HG03103 (cell line): ENCODE results near the gene AMD1.
"Not testable (repeated sequence)": the region's sequence is repeated elsewhere in the genome, so short reads cannot be mapped to it uniquely, and the experiment has no call there.

Experiments used
- ATAC-seq: cut with Tn5 transposase; IDR thresholded peaks from one replicate; pipeline ENCODE4 v1.9.1; 2021; ENCODE audit warnings: low read depth; ENCODE audit not compliant: unreplicated experiment

AMD1 gene

DNA sequence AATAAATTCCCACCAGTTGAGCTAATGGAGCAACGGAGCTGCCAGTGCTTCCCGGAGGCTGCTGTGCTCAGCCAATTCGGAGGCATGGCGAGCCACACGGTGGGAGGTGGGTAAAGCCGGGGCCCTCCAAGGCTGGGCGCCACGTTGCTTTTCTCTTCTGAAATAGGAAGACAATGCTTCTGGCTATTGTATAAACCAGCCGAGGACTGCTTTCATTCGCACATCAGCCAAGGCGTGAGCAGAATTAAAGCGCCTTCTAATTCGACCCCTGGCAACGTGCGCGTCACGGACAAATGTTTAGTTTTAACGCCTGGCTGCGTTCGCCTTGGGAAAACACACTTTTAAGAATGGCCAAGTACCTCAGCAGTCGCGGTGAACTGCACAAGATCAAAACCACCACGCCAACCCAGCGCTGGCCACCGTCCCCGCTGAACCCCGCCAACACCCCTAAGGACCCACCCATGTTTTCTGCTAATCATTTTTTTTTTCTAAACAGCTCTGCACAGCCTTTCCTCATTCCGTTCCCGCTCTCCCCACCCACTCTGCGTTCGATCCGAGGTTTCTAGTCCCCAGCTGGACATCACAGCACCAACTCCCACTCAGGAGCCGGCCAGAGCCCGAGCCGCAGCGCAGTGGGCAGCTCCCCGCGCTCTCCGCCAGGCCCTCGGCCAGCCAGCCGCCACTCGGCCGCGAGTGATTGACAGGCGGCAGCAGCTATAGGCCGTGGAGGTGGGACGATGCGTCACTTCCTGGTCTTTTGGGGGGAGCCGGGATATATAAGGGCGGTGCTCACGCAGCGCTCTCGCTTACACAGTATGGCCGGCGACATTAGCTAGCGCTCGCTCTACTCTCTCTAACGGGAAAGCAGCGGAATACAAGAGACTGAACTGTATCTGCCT is at the start of gene AMD1:
AMD1 (plus strand) TSS at position 805 of the 899 bp plus-strand sequence. CDS start 321 bp downstream, outside the sequence.
- ATAC-seq, result peak; percentile 71

DNA sequence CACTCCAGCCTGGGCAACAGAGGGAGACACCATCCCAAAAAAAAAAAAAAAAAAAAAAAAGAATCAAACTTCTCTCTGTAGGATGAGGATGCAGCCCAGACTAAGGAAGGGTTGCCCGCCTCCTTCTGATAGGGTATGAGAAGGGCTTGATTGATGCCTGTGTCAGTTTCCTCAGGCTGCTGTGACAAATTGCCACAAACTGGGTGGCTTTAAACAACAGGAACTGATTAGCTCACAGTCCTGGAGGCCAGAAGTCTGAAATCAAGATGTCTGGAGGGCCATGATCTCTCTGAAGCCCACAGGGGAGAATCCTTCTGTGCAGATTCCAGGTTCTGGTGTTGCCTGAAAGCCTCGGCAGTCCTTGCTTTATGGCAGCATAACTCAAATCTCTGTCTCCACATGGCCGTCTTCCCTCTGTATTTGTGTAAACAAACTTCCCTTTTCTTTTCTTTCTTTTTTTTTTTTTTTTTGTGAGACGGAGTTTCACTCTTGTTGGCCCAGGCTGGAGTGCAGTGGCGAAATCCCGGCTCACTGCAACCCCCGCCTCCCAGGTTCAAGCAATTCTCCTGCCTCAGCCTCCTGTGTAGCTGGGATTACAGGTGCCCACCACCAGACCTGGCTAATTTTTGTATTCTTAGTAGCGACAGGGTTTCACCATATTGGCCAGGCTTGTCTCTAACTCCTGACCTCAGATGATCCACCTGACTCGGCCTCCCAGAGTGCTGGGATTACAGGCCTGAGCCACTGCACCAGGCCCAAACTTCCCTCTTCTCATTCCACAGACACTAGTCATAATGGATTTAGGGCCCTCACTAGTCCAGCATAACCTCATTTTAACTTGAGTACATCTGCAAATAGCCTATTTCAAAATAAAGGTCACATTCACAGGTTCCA is 48.1 kb upstream of the AMD1 start:
- no peak for ATAC-seq

DNA sequence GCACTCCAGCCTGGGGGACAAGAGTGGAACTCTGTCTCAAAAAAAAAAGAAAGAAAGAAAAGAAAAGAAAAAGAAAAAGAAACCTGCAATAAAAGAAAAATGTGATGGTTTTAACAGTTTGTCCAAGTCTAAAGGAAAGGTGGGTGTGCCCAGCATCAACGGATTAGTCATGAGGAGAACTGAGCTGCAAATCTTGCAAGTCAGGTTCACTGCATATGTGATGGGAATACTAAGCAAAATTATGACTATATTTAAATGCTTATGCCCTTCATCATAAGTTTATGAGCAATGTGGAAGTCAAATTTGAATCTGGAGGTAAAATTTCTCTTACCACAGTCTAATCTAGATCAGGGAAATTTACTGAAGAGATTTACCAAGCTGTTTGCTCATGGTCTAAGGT is 46.2 kb upstream of the AMD1 start:
- no peak for ATAC-seq

DNA sequence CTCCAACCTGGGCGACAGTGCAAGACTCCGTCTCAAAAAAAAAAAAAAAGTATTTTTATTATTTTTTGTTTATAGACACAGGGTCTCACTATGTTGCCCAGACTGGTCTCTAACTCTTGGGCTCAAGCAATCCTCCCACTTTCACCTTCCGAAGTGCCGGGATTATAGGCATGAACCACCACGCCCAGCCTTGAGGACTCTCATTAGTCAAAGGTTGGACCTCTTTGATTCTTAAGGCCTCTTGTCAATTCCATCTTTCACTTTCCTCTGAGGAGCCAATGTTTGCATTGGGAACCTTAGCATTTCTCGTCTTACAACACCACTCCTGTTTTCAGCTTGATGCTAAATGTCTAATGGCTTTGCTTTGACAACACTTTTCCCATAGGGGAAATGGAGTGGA is 43.2 kb upstream of the AMD1 start:
- no peak for ATAC-seq

DNA sequence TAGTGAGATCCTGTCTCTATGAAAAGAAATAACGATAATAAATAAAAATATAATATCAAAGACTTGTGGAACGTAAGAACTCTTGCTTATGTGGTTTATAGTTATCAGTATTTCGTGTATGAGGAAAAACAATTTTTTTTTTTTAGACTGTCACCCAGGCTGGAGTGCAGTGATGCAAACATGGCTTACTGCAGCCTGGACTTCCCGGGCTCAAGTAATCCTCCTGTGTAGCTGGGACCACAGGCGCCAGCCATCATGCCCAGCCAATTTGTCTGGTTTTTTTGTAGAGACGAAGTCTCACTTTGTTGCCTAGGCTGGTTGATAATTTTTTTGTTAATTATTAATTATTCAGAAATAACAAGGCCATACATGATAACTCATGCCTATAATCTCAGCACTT is 40.8 kb upstream of the AMD1 start:
- no peak for ATAC-seq

DNA sequence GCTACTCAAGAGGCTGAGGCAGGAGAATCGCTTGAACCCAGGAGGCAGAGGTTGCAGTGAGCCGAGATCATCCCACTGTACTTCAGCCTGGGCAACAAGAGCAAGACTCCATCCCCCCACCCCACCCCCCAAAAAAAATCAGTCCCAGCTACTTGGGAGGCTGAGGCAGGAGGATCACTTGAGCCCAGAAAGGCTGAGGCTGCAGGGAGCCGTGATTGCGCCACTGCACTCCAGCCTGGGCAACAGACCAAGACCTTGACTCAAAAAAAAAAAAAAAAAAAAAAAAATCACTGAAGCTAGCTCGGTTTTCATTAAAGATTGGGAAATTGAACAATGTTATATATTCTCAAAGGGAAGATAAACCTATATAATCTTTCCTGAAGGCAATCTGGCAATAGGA is 38.8 kb upstream of the AMD1 start:
- ATAC-seq, result not testable (repeated sequence)

DNA sequence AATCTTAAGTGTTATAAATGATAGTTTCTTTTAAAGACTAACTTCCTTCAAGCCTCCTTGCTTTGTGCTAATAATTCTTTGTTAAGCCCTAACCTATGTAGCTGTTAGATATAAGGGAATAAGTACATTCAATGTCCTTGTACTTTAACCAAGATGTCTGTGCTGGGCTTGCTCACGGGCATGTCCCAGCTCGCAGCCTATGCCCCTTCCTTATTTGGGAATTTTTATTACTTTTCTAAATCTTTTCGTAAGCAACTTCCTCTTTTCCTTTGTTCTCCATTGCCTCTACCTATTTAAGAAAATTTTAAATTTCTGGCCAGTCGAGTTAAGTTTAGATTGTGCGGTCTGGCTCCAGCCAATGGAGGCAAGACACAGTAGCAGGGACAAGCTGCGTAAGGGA is 33.3 kb upstream of the AMD1 start:
- no peak for ATAC-seq

DNA sequence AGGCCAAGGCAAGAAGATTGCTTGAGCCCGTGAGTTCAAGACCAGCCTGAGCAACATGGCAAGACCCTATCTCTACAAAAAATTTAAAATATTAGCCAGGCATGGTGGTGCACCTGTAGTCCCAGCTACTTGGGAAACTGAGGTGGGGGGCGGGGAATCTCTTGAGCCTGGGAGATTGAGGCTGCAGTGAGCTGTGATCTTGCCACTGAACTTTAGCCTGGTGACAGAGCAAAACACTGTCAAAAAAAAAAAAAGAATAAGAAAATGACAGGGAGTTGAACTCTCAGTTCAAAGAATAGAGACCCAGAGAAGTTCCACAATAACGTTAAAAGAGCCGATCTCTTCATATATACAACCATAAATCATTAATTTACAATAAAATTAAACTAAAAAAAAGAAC is 24.8 kb upstream of the AMD1 start:
- ATAC-seq, result no peak

DNA sequence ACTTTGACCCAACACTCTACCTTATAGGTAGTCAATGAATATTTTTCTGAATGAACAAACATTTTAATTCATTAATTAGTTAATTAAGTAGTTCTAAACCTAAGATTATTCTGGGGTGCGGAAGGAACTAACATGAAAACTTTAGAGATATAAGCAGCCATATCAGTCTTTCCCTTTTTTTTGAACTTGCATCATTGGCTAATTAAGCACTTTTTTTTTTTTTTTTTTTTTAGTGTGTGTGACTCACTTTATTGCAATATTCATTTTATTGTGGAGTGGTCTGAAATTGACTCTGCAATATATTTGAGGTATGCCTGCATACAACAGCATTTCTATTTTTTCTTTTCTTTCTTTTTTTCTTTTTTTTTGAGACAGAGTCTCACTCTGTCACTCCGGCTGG is 21.8 kb upstream of the AMD1 start:
- ATAC-seq, result no peak

DNA sequence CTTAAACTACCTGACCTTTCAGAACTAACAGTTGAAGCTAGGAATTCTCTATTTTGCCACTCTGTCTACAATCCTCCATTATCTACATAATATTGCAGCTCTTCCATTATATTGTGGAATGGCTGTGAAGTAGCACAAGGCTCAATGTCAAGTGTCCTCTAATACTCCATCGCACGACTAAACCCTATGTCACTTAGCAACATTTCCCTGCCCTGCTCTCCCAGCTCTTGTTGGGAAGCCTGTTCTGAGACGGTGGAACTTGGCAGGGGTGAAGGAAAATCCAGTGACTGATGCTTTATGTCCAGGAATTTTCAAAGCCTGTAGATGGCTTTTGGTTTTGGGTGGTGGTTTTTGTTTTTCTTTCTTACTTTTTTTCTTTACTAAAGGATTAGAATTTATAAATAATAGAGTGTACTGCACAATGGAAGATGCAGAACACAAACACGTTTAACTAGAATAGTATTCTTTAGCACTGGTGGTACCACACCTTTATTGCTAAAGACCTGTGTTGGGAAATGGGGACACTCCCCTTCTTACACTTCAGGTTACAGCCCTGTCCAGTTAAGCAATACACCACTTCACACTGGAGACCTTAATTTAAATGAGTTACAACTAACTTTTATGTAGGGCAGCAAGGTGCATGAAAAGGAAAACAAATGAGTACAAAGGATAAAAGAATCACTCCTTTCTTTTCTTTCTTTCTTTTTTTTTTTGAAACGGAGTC is 20.7 kb upstream of the AMD1 start:
- ATAC-seq, result no peak

DNA sequence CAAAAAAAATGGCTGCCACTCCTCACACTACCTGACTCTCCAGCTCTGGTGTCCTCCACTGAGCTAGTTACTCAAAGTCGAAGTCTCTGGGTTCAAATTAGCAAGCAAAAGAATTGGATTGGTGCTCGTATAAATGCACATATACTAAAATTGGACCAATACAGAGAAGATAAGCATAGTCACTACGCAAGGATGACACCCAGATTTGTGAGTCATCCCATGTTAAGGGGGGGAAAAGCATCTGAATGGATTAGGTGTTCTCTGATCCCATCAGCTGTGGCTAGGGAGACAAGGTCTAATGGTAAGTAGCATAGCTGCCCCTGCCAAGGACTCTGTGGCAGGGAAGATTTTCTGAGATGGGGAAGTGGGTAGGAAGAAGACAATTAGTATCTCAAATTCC is 18.3 kb upstream of the AMD1 start:
- no peak for ATAC-seq

DNA sequence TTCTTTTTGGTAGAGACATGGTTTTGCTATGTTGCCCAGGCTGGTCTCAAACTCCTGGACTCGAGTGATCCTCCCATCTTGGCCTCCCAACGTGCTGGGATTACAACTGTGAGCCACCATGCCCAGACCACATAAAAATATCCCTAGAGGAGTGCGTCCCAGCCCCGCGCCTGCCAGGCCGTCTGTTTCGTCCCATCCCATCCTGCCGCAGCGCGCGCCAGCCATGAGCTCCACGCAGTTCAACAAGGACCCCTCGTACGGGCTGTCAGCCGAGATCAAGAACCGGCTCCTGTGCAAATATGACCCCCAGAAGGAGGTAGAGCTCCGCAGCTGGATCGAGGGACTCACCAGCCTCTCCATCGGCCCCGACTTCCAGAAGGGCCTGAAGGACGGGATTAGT is 16.6 kb upstream of the AMD1 start:
- ATAC-seq, result no peak

DNA sequence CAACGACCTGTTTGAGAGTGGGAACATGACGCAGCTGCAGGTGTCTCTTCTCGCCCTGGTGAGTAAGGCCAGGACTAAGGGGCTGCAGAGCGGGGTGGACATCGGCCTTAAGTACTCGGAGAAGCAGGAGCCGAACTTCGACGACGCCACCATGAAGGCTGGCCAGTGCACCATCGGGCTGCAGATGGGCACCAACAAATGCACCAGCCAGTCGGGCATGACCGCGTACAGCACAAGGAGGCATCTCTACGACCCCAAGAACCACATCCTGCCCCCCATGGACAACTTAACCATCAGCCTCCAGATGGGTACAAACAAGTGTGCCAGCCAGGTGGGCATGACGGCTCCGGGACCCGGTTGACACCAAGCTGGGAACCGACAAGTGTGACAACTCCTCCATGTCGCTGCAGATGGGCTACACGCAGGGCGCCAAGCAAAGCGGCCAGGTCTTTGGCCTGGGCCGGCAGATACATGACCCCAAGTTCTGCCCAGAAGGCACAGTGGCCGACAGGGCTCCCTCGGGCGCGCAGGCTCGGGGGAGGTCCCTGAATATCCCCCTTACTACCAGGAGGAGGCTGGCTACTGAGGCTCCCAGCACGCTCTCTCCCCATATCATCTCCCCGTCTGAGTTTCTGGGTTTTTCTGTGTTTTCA is 15.9 kb upstream of the AMD1 start:
- no peak for ATAC-seq

DNA sequence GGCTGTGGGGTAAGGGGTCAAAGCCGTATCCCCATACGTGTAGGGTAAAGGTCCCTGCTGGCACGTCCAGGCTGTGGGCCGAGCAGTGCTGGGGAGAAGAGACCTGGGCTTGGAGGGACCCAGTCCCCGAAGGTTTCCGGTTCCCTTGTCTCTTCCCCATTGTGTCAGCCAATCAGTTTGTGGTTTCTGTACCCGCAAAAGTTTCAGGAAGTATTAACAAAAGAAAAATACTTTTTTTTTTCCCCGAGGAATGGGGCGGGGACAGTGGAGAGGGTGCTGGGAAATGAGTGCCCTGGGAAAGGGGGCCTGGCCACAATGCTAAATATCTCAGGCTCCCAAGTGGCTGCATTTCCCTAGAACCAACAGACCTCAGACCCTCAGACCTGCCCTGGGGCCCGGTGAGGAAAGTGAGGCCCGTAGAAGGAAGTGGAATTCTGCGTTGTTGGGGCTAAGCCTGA is 15.2 kb upstream of the AMD1 start:
- no peak for ATAC-seq

DNA sequence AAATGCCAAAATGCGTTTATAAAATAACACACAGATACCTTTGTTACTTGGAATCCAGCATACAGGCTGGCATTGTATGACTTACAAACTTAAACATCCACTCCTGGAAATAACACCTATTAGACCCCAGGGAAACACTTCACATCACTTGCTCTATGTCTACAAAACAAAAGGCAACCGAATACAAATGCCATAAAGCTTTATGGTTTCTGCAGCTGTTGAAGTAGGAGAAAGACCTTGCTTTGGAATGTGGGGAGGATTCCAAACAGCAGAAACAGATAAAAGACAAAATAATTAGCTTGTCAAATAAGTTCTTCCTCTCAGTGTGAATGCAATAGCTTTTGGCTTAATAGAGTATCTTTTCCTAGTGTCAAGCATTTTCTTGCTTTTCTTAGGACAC is 9.8 kb upstream of the AMD1 start:
- ATAC-seq, result no peak

DNA sequence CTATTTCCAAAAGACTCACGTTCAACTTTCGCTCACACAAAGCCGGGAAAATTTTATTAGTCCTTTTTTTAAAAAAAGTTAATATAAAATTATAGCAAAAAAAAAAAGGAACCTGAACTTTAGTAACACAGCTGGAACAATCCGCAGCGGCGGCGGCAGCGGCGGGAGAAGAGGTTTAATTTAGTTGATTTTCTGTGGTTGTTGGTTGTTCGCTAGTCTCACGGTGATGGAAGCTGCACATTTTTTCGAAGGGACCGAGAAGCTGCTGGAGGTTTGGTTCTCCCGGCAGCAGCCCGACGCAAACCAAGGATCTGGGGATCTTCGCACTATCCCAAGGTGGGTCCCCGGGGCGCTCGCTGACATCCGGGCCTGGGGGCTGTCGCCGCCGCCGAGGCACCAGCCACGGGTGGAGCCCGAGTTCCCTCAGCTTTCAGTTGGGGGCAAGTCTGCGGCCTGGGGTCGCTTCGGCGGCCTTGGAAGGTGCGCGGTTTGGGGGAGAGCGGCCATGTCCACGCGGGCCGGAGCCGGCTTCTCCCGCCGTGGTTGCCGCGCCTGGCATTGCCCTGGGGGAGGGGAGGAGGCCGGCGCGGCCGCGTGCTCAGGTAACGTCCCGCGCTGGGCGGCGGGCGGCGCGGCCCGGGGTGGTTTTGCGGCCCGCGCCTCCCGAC is 429 bp downstream of the AMD1 start:
- no peak for ATAC-seq

DNA sequence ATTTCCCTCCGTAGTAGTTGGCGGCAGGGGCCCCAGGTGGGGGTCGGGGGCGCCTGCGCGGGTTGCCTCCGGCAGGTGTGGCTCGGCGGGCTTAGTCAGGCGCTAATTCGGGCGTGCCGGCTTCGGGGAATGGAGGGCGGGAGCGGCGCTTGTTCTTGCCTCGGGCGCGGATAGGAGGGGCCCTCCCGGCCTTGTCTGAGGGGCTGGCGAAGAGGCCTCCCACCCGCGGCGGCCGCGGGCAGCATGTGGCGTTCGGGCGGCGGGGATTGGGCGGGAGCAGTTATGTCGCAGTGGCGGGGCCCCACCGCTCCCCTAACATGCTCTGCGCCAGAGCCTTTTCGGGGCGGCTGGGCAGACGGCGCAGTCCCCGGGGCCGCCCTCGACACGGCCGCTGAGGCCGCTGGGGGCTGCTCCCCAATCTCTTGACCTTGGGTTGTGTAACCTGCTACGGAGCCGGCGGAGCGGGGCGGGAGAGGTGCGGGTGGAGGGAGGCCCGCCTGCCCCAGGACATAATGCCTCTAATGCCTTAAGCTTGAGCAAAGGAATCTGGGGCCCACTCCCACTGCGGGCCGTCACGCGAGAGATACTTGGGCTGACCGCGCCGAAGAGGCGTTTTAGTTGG is 1.1 kb downstream of the AMD1 start:
- no peak for ATAC-seq

DNA sequence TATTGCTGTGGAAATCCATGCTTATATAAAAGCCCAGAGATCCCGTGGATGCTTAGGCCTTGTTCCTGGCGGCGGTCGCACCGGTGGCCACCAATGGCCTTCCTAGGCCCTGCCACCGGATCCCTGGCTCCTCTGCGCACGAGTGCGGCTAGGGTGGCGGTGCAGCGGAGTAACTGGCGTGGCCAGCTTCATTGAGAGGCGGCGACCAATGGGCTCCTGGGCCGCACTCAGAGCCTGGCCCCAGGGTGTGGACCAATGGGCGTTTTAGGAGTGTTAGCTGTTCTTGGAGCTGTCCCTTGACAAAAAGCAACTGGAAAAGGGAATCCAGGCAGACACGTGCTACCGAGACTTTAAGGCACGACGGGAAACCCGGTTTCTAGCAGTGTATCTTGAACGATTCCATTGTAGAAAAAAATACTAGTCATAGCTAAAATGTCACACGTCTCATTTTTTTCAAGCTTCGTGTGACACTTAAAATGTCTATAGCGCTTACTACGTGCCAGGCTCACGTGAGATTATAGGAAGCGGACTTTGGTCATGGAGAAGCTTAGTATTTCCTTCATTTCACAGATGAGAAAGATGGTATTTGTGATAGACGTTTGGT is 1.7 kb downstream of the AMD1 start:
- no peak for ATAC-seq
